Prostate gland (tissue), 2 donors: ENCODE results near the gene NPY1R.

Source experiments
- POLR2A ChIP-seq: fragments of 450-650 bp; IDR thresholded peaks from one replicate; pipeline ENCODE4 v1.6.1; 2016; ENCODE audit warnings: antibody characterized with exemption, mild to moderate bottlenecking
- POLR2AphosphoS5 ChIP-seq: sonication (generic); formaldehyde crosslinking; IDR thresholded peaks from one replicate; pipeline ENCODE4 v1.6.1; 2017; ENCODE audit warnings: antibody characterized with exemption
- TF ChIP-seq, protein P1 (sequence below), 4 experiments: fragments of 200-600 bp in 2 of 4; fragments of 450-650 bp in 2 of 4; sonication (generic) in 2 of 4; IDR thresholded peaks; 1 replicate in 3 of 4; 2 replicates in 1 of 4; pipeline ENCODE4 v1.5.1; 2016 to 2019; ENCODE audit warnings: antibody characterized with exemption in 4 of 4, mild to moderate bottlenecking in 2 of 4, moderate library complexity in 2 of 4

DNA sequence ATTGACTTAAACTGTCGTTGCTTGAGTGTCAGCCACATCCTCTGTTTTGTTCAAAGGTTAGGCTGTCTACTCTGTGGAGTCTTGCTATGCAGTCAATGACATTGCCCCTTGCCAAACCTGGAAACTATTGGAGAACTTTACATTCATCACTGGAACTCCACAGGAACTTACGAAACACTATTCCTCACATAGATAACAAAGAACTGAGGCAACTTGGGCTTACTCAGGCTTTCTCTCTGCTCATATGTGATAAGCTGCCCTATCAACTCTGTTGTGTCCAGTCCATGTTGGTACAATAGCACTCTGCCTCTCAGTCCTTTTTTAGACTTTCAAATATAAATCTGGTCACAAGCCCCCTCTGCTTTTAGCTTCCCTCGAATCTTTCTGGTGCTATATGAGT, 20.7 kb upstream of the NPY1R start:
- TF ChIP-seq, protein P1, sequence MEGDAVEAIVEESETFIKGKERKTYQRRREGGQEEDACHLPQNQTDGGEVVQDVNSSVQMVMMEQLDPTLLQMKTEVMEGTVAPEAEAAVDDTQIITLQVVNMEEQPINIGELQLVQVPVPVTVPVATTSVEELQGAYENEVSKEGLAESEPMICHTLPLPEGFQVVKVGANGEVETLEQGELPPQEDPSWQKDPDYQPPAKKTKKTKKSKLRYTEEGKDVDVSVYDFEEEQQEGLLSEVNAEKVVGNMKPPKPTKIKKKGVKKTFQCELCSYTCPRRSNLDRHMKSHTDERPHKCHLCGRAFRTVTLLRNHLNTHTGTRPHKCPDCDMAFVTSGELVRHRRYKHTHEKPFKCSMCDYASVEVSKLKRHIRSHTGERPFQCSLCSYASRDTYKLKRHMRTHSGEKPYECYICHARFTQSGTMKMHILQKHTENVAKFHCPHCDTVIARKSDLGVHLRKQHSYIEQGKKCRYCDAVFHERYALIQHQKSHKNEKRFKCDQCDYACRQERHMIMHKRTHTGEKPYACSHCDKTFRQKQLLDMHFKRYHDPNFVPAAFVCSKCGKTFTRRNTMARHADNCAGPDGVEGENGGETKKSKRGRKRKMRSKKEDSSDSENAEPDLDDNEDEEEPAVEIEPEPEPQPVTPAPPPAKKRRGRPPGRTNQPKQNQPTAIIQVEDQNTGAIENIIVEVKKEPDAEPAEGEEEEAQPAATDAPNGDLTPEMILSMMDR (IDR thresholded peaks at IDR 0.05): no peak
- TF ChIP-seq POLR2A (no peak), POLR2AphosphoS5 (no peak)
